ENCODE data around the gene RETN. TPM values are rescaled to one million over a fixed set of nuclear protein-coding genes. Genes with fewer than 3 reads are reported as not detected.

RETN gene
- total and polyA plus RNA-seq, 2 donors from 2014 or later = 1.1 TPM; not detected in 1

DNA sequence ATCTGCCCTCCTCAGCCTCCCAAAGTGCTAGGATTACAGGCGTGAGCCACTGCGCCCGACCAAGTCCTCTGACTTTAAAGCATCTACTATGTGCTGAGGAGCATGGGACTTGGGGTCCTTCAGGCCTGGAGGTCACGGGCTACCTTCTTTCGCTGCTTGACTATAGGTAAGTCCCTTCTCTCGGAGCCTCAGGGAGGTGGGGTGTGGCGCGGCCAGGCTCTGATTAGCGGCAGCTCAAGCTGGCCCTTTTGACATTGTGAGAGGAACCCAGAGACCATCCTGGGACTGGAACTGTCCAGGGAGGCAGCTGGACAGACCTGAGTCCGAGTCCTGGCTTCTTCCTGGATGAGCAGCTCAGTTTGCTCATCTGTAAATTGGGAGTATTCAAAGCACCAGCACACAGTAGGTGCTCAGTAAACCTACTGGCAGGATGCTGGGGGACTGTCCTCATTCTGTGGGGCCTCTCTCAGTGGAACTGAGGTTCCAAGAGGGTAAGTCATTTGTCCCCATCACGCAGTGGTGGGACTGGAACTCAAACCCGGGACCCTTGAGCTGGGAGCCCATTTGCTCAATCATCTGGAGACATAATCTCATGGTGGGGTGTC is 32.3 kb downstream of the RETN start:
- Histone ChIP-seq H3K9ac (ENCODE audit: low read length in 3 of 3) (no peak overlapping the region), H3K4me3 (ENCODE audit: low read length in 3 of 3) (no peak overlapping the region), H3K9me3 (ENCODE audit: control insufficient read depth in 2 of 3, insufficient read depth in 1 of 3, low read length in 3 of 3) (no peaks in the 10 kb centered on the region), H3K27ac (ENCODE audit: low read depth in 2 of 2, low read length in 2 of 2) (no peak overlapping the region), H3K27me3 (ENCODE audit: control insufficient read depth, insufficient read depth, low read length) (no peaks in the 10 kb centered on the region), H3K36me3 (ENCODE audit: control insufficient read depth in 2 of 3, insufficient read depth in 3 of 3, low read length in 3 of 3) (no peaks in the 10 kb centered on the region), H3K4me1 (ENCODE audit: control insufficient read depth in 2 of 3, insufficient read depth in 2 of 3, low read depth in 1 of 3, low read length in 3 of 3) (no peaks in the 10 kb centered on the region)
- TF ChIP-seq CTCF (IDR thresholded peaks at IDR 0.05; ENCODE audit: borderline replicate concordance, extremely low read depth, insufficient read depth) = no peak
- FAIRE-seq (no peak), DNase-seq (no peak)
- intact Hi-C loops (cut with DNase I) = no loop called here

DNA sequence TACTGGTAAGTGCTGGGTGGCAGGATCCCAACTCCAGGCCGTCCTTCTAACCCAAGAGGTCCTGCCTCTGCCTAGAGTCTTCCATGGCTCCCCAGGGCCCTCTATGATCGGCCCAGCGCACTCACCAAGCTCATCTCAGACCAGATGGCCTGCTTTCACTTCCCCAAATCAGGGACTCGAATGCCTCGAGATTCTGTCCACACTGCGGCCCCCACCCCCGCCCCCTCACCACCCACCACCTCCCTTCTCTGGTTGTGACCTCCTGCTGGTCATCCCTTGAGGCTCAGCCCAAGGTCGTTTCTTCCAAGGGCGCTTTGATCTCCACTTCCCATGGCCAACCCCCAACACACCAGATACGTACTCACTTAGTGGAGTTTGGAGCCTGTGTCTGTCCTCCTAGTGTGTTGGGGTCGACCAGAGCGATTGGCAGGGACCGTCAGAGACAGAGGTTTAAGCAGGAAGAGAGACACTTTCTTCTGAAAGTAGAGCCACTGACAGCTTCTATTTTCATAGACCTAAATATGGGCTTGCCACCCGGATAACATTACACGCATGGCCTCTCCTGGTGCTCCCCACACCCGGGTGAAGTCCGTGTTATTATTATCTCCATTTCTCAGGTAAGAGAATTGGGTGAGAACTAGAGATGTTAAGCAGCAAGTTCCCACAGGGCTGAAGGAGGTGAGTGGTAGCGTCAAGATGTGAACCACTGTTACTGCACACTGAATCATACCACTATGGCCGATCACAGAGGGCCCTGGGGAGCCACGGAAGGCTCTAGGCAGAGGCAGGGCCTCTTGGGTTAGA is 33.0 kb downstream of the RETN start, which contains the start of gene FCER2:
TSS of gene FCER2 (minus strand) at position 478 of the 804 bp plus-strand sequence. CDS start 2,371 bp downstream, outside the sequence.
- FAIRE-seq = no peak
- Histone ChIP-seq H3K36me3 (ENCODE audit: control insufficient read depth in 2 of 3, insufficient read depth in 3 of 3, low read length in 3 of 3) (no peaks in the 10 kb centered on the region), H3K27ac (ENCODE audit: low read depth in 2 of 2, low read length in 2 of 2) (no peak within 1 kb of the TSS), H3K9ac (ENCODE audit: low read length in 3 of 3) (no peak within 1 kb of the TSS), H3K9me3 (ENCODE audit: control insufficient read depth in 2 of 3, insufficient read depth in 1 of 3, low read length in 3 of 3) (no peaks in the 10 kb centered on the region), H3K27me3 (ENCODE audit: control insufficient read depth, insufficient read depth, low read length) (no peaks in the 10 kb centered on the region), H3K4me3 (ENCODE audit: low read length in 3 of 3) (no peak within 1 kb of the TSS), H3K4me1 (ENCODE audit: control insufficient read depth in 2 of 3, insufficient read depth in 2 of 3, low read depth in 1 of 3, low read length in 3 of 3) (no peaks in the 10 kb centered on the region)
- intact Hi-C loops (cut with DNase I) = no loop called here
- TF ChIP-seq CTCF (IDR thresholded peaks at IDR 0.05; ENCODE audit: borderline replicate concordance, extremely low read depth, insufficient read depth) = no peak
- DNase-seq = no peak

- FAIRE-seq = no peak
- Histone ChIP-seq H3K9me3 (ENCODE audit: control insufficient read depth in 2 of 3, insufficient read depth in 1 of 3, low read length in 3 of 3) (no peaks in the 10 kb centered on the region), H3K4me3 (ENCODE audit: low read length in 3 of 3) (no peak overlapping the region), H3K27ac (ENCODE audit: low read depth in 2 of 2, low read length in 2 of 2) (no peak overlapping the region), H3K27me3 (ENCODE audit: control insufficient read depth, insufficient read depth, low read length) (no peaks in the 10 kb centered on the region), H3K9ac (ENCODE audit: low read length in 3 of 3) (no peak overlapping the region), H3K4me1 (ENCODE audit: control insufficient read depth in 2 of 3, insufficient read depth in 2 of 3, low read depth in 1 of 3, low read length in 3 of 3) (no peaks in the 10 kb centered on the region), H3K36me3 (ENCODE audit: control insufficient read depth in 2 of 3, insufficient read depth in 3 of 3, low read length in 3 of 3) (no peaks in the 10 kb centered on the region)
- no peak for TF ChIP-seq CTCF (IDR thresholded peaks at IDR 0.05; ENCODE audit: borderline replicate concordance, extremely low read depth, insufficient read depth)
- intact Hi-C loops (cut with DNase I) = no loop called here
- DNase-seq = no peak
Observed at GRCh38 chr19:7703332-7703731, 34.5 kb downstream of the RETN start.
